ENCODE results near the gene CSNK1E.

The CSNK1E gene

GRCh38 chr22:38270091-38270992 lies 46.9 kb downstream of the CSNK1E start:
- TF ChIP-seq ZFX (IDR thresholded peaks at IDR 0.05): no peak
- no peak for TF ChIP-seq CTCF (conservative IDR thresholded peaks at IDR 0.05)
- no peak overlapping the region for H3K27ac ChIP-seq

- TF ChIP-seq CTCF (conservative IDR thresholded peaks at IDR 0.05) (no peak), ZFX (IDR thresholded peaks at IDR 0.05) (no peak)
- no peak overlapping the region for H3K27ac ChIP-seq
Observed at GRCh38 chr22:38269466-38269865, 47.8 kb downstream of the CSNK1E start.

- TF ChIP-seq CTCF (conservative IDR thresholded peaks at IDR 0.05) (no peak), ZFX (IDR thresholded peaks at IDR 0.05) (no peak)
- no peak overlapping the region for H3K27ac ChIP-seq
Observed at GRCh38 chr22:38267086-38267485, 50.1 kb downstream of the CSNK1E start.

- H3K27ac ChIP-seq: no peak overlapping the region
Observed at GRCh38 chr22:38266120-38266519, 51.1 kb downstream of the CSNK1E start.

GRCh38 chr22:38264322-38264843 lies 52.9 kb downstream of the CSNK1E start:
- no peak overlapping the region for H3K27ac ChIP-seq

More at GRCh38 chr22:38266120-38266519, 51.1 kb downstream of the CSNK1E start:
- no peak for TF ChIP-seq CTCF (conservative IDR thresholded peaks at IDR 0.05)
- no peak for TF ChIP-seq ZFX (IDR thresholded peaks at IDR 0.05)

GRCh38 chr22:38262051-38262795 lies 55.0 kb downstream of the CSNK1E start:
- H3K27ac ChIP-seq: no peak overlapping the region
- TF ChIP-seq CTCF (conservative IDR thresholded peaks at IDR 0.05) (no peak; the same call in 1 of the 2 replicates), ZFX (IDR thresholded peaks at IDR 0.05) (no peak)

More at GRCh38 chr22:38264322-38264843, 52.9 kb downstream of the CSNK1E start:
- no peak for TF ChIP-seq CTCF (conservative IDR thresholded peaks at IDR 0.05)
- TF ChIP-seq ZFX (IDR thresholded peaks at IDR 0.05): no peak
